ENCODE data around the gene CCNB1.

DNA sequence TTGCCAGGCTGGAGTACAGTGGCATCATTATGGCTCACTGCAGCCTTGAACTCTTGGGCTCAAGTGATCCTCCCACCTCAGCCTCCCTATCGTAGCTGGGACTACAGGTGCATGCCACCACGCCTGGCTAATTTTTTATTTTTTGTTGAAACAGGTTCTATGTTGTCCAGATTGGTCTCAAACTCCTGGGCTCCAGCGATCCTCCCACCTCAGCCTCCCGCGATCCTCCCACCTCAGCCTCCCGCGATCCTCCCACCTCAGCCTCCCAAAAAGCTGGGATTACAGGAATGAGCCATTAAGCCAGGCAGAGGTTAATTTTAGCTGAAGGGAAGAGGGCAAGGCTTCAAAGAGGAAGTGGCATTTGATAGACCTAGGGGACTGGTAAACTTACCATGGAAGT lies 32.8 kb upstream of the CCNB1 start:
- TF ChIP-seq, protein P1, sequence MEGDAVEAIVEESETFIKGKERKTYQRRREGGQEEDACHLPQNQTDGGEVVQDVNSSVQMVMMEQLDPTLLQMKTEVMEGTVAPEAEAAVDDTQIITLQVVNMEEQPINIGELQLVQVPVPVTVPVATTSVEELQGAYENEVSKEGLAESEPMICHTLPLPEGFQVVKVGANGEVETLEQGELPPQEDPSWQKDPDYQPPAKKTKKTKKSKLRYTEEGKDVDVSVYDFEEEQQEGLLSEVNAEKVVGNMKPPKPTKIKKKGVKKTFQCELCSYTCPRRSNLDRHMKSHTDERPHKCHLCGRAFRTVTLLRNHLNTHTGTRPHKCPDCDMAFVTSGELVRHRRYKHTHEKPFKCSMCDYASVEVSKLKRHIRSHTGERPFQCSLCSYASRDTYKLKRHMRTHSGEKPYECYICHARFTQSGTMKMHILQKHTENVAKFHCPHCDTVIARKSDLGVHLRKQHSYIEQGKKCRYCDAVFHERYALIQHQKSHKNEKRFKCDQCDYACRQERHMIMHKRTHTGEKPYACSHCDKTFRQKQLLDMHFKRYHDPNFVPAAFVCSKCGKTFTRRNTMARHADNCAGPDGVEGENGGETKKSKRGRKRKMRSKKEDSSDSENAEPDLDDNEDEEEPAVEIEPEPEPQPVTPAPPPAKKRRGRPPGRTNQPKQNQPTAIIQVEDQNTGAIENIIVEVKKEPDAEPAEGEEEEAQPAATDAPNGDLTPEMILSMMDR (IDR thresholded peaks at IDR 0.05): no peak
- no peak for TF ChIP-seq EP300 (IDR thresholded peaks at IDR 0.05)
- no peak for TF ChIP-seq POLR2A (IDR thresholded peaks at IDR 0.05)
- no peak for TF ChIP-seq POLR2AphosphoS5 (IDR thresholded peaks at IDR 0.05)
